Body of pancreas (tissue), 4 donors: ENCODE data around the gene TBX4. TPM values are rescaled to one million over a fixed set of nuclear protein-coding genes. Genes with fewer than 3 reads are reported as not detected.

ENCODE experiments used
- ATAC-seq: fragments of 150-250 bp; one replicate; pipeline ENCODE4 v1.9.1; 2016
- DNase-seq, 4 donors: peaks; one replicate each; pipeline ENCODE4 v3.0.0-alpha.2; 2019
- H3K27ac ChIP-seq, 4 donors: fragments of 200-600 bp; sonication (generic); 1 replicate in 3 of 4; 2 replicates in 1 of 4; pipeline versions ENCODE4 v1.5.1 to v1.6.1; 2016 to 2019; ENCODE audit warnings: mild to moderate bottlenecking in 1 of 4, mixed read lengths in 1 of 4, moderate library complexity in 1 of 4
- H3K27me3 ChIP-seq, 2 donors: fragments of 200-600 bp; sonication (generic); one replicate each; pipeline ENCODE4 v1.6.0; 2016; ENCODE audit warnings: mild to moderate bottlenecking in 1 of 2
- H3K36me3 ChIP-seq, 2 donors: fragments of 200-600 bp; sonication (generic); replicated peaks in 1 of 2; 2 replicates each; pipeline ENCODE4 v1.5.1; 2016; ENCODE audit warnings: low read depth in 2 of 2; ENCODE audit not compliant: insufficient read depth in 1 of 2
- H3K4me1 ChIP-seq: fragments of 200-600 bp; sonication (generic); one replicate; pipeline ENCODE4 v1.6.0; 2016
- H3K4me3 ChIP-seq, 2 donors: fragments of 200-600 bp; sonication (generic); 1 replicate in 1 of 2; 2 replicates in 1 of 2; pipeline ENCODE4 v1.5.1; 2016 to 2019
- H3K9me3 ChIP-seq, 3 donors: fragments of 200-600 bp; sonication (generic); 1 replicate in 2 of 3; 2 replicates in 1 of 3; pipeline ENCODE4 v1.5.1; 2016
- CTCF ChIP-seq, 7 experiments: fragments of 450-650 bp in 4 of 7; fragments of 200-600 bp in 3 of 7; sonication (generic) in 3 of 7; IDR thresholded peaks; one replicate each; pipeline ENCODE4 v1.5.1; 2016 to 2019; ENCODE audit warnings: antibody characterized with exemption in 7 of 7
- POLR2A ChIP-seq, 3 donors: fragments of 450-650 bp; IDR thresholded peaks; one replicate each; pipeline ENCODE4 v1.6.1; 2016; ENCODE audit warnings: antibody characterized with exemption in 3 of 3, mild to moderate bottlenecking in 2 of 3
- WGBS, 2 donors: methylation state at CpG; one replicate each; pipeline ENCODE4 v1.1.5; 2017; 5-methylcytosine and 5-hydroxymethylcytosine counted together
- intact Hi-C: fragments of 100-400 bp; cut with DNase I; formaldehyde crosslinking; loops from one replicate; pipeline ENCODE4 v1.15.1; 2023
- total RNA-seq, 2 donors: library from RNA; depleted of rRNA; stranded (reverse); fragments of >200 nt; gene quantifications; one replicate each; pipeline ENCODE4 v1.1.0, GENCODE V29; 2016

TBX4 gene
- total RNA-seq, 2 donors from 2014 or later: not detected

GRCh38 chr17:61468263-61468907, 16.2 kb downstream of the TBX4 start:
- H3K4me3 ChIP-seq: no peak overlapping the region
- intact Hi-C loops: no loop called here
- H3K27me3 ChIP-seq: no peaks in the 10 kb centered on the region
- ATAC-seq (no peak), DNase-seq (peak in 1 of 4 donors; percentile 5)
- H3K4me1 ChIP-seq: peaks cover 20% of the 10 kb centered on the region
- no peak overlapping the region for H3K27ac ChIP-seq
- no peaks in the 10 kb centered on the region for H3K36me3 ChIP-seq
- H3K9me3 ChIP-seq: no peaks in the 10 kb centered on the region
- 55 to 62% methylated on average over 8 of the region's 8 CpGs for WGBS, 2 donors
- TF ChIP-seq CTCF (IDR thresholded peaks at IDR 0.05) (no peak), POLR2A (IDR thresholded peaks at IDR 0.05) (no peak)

GRCh38 chr17:61469474-61469873, 17.3 kb downstream of the TBX4 start:
- H3K4me1 ChIP-seq: peaks cover 20% of the 10 kb centered on the region
- H3K27me3 ChIP-seq: no peaks in the 10 kb centered on the region
- DNase-seq (peak in 1 of 4 donors; percentile 4), ATAC-seq (no peak)
- 93% methylated on average over 4 to 6 of the region's 6 CpGs for WGBS, 2 donors
- H3K36me3 ChIP-seq: no peaks in the 10 kb centered on the region
- TF ChIP-seq CTCF (IDR thresholded peaks at IDR 0.05) (no peak), POLR2A (IDR thresholded peaks at IDR 0.05) (no peak)
- H3K9me3 ChIP-seq: no peaks in the 10 kb centered on the region
- intact Hi-C loops: no loop called here
- no peak overlapping the region for H3K4me3 ChIP-seq
- no peak overlapping the region for H3K27ac ChIP-seq

- intact Hi-C loops: no loop called here
- no peaks in the 10 kb centered on the region for H3K27me3 ChIP-seq
- no peak for TF ChIP-seq CTCF (IDR thresholded peaks at IDR 0.05)
- TF ChIP-seq POLR2A (IDR thresholded peaks at IDR 0.05): no peak
- no peak overlapping the region for H3K27ac ChIP-seq
- WGBS, 2 donors: 84 to 91% methylated on average over 3 to 5 of the region's 5 CpGs
- no peak overlapping the region for H3K4me3 ChIP-seq
- H3K36me3 ChIP-seq: no peaks in the 10 kb centered on the region
- no peaks in the 10 kb centered on the region for H3K9me3 ChIP-seq
- DNase-seq: peak in 1 of 4 donors; percentile 6
- ATAC-seq: no peak
- peaks cover 20% of the 10 kb centered on the region for H3K4me1 ChIP-seq
Observed at GRCh38 chr17:61469949-61470348, 17.7 kb downstream of the TBX4 start.

- intact Hi-C loops: no loop called here
- no peak overlapping the region for H3K27ac ChIP-seq
- DNase-seq: peak in 1 of 4 donors; percentile 1
- no peaks in the 10 kb centered on the region for H3K27me3 ChIP-seq
- no peak for ATAC-seq
- H3K4me1 ChIP-seq: peaks cover 20% of the 10 kb centered on the region
- H3K4me3 ChIP-seq: no peak overlapping the region
- H3K9me3 ChIP-seq: no peaks in the 10 kb centered on the region
- WGBS, 2 donors: 83 to 85% methylated on average over 9 to 11 of the region's 11 CpGs
- TF ChIP-seq CTCF (IDR thresholded peaks at IDR 0.05) (no peak), POLR2A (IDR thresholded peaks at IDR 0.05) (no peak)
- H3K36me3 ChIP-seq: no peaks in the 10 kb centered on the region
Observed at GRCh38 chr17:61470530-61471136, 18.4 kb downstream of the TBX4 start.
